ENCODE results near the gene SSX4. TPM values are rescaled to one million over a fixed set of nuclear protein-coding genes. Genes with fewer than 3 reads are reported as not detected.
"Not testable (repeated sequence)": the region's sequence is repeated elsewhere in the genome, so short reads cannot be mapped to it uniquely, and the experiment has no call there.

Gene SSX4
- total RNA-seq, 1 experiment from 2014 or later = not detected

DNA sequence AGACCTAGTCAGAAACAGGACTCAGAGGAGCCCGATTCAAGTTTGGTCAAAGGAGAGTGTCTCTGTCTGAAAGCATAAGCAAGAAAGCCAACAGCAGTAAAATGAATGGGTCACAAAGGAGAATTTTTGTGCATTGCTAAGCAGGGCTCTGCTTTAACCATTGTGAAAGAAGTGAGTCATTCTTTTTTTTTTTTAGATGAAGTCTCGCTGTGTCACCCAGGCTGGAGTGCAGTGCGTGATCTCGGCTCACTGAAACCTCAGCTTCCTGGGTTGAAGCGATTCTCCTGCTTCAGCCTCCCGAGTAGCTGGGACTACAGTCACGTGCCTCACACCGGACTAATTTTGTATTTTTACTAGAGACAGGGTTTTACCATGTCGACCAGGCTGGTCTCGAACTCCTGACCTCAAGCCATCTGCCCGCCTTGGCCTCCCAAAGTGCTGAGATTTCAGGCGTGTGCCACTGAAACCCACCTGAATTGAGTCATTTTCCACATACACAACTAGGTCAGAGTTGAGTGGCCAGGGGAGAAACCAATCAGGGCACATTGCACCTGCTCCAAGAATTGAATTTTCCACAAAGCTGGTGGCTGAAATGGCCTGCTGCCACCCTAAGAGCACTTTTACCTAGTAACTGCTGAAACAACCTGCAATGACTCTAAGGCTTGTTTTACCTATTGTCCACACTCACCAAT lies 15.5 kb upstream of the SSX4 start:
- H3K27me3 Mint-ChIP-seq (ENCODE audit: low read depth); H2AFZ ChIP-seq (ENCODE audit: low read length); H4K91ac ChIP-seq (ENCODE audit: insufficient read length, low read depth, low read length); H4K5ac ChIP-seq (ENCODE audit: insufficient read length, low read depth, low read length); H3K4ac ChIP-seq (ENCODE audit: low read depth, low read length); H3K4me1 ChIP-seq (ENCODE audit: insufficient read depth, low read length); H3K56ac ChIP-seq (ENCODE audit: insufficient read length, low read depth, low read length); H2BK120ac ChIP-seq (ENCODE audit: low read depth, low read length, poor library complexity, severe bottlenecking); H3T11ph ChIP-seq (ENCODE audit: low read length); H3K79me1 ChIP-seq (ENCODE audit: insufficient read depth, low read depth, low read length, poor library complexity, severe bottlenecking); H3K27me3 ChIP-seq (ENCODE audit: insufficient read depth, low read length); H2AK5ac ChIP-seq (ENCODE audit: insufficient read length, low read length); H3K79me2 ChIP-seq (ENCODE audit: insufficient read depth, low read length); H3K23me2 ChIP-seq (ENCODE audit: insufficient read length, low read depth, low read length, poor library complexity, severe bottlenecking); H3K27ac ChIP-seq (ENCODE audit: insufficient read length, low read depth, low read length); H4K20me1 ChIP-seq (ENCODE audit: control insufficient read depth, insufficient read depth, insufficient read length); H2BK12ac ChIP-seq (ENCODE audit: insufficient read length, low read depth, low read length); H3K14ac ChIP-seq (ENCODE audit: insufficient read depth, low read length); H3K4me3 Mint-ChIP-seq; H3K23ac ChIP-seq (ENCODE audit: insufficient read length, low read depth, low read length); H2BK5ac ChIP-seq (ENCODE audit: insufficient read length, low read length); H3K36me3 Mint-ChIP-seq (ENCODE audit: insufficient read depth in 1 of 3, low read depth in 3 of 3); H3K9ac ChIP-seq (ENCODE audit: extremely low read depth, insufficient read length, low read length); DNase-seq; H2BK15ac ChIP-seq (ENCODE audit: low read depth, low read length); H3K4me1 Mint-ChIP-seq; H3K27ac Mint-ChIP-seq; H4K8ac ChIP-seq (replicated peaks; ENCODE audit: insufficient read length, low read depth, low read length); H3K18ac ChIP-seq (ENCODE audit: insufficient read length, low read depth, low read length); H2BK20ac ChIP-seq (ENCODE audit: low read depth, low read length, poor library complexity, severe bottlenecking); H3K9me3 ChIP-seq (ENCODE audit: control insufficient read depth, low read depth, low read length); H3K4me2 ChIP-seq (ENCODE audit: insufficient read depth, insufficient read length, low read length): not testable (repeated sequence)
- peaks cover 26 to 27% of the 10 kb centered on the region in 2 experiments for H3K9me3 Mint-ChIP-seq
- WGBS (ENCODE audit: extremely low coverage, insufficient read length, low lambda C conversion rate) = no CpG with 5 or more reads among the region's 12 CpGs

DNA sequence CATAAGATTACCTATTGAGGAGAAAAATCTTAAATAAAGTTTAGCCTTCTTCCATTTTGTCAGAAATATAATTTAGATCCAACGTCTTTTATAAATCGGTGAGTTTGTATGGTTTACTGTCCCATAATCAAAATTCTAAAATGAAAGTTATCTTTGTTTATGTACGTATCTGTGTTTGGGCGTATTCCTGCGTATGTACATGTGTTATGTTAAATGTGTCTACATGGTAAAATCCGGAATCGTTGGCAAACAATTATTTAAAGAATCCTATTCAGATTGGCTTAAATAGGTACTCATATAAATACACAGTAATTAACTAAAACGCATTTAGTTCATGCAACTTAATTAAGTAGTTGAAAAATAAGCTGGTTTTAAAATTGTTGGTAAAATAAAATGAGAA lies 12.9 kb upstream of the SSX4 start:
- H3K4me2 ChIP-seq (ENCODE audit: insufficient read depth, insufficient read length, low read length); H2BK20ac ChIP-seq (ENCODE audit: low read depth, low read length, poor library complexity, severe bottlenecking); H2AFZ ChIP-seq (ENCODE audit: low read length); H4K91ac ChIP-seq (ENCODE audit: insufficient read length, low read depth, low read length); H3K79me2 ChIP-seq (ENCODE audit: insufficient read depth, low read length); H3K27ac Mint-ChIP-seq; H3K4me3 Mint-ChIP-seq; H3K14ac ChIP-seq (ENCODE audit: insufficient read depth, low read length); H2AK5ac ChIP-seq (ENCODE audit: insufficient read length, low read length); H4K5ac ChIP-seq (ENCODE audit: insufficient read length, low read depth, low read length); H3K18ac ChIP-seq (ENCODE audit: insufficient read length, low read depth, low read length); H3K9ac ChIP-seq (ENCODE audit: extremely low read depth, insufficient read length, low read length); H3K36me3 Mint-ChIP-seq (ENCODE audit: insufficient read depth in 1 of 3, low read depth in 3 of 3); H3K4ac ChIP-seq (ENCODE audit: low read depth, low read length); H3K27ac ChIP-seq (ENCODE audit: insufficient read length, low read depth, low read length); DNase-seq; H3T11ph ChIP-seq (ENCODE audit: low read length); H3K9me3 ChIP-seq (ENCODE audit: control insufficient read depth, low read depth, low read length); H2BK12ac ChIP-seq (ENCODE audit: insufficient read length, low read depth, low read length); H3K79me1 ChIP-seq (ENCODE audit: insufficient read depth, low read depth, low read length, poor library complexity, severe bottlenecking); H2BK5ac ChIP-seq (ENCODE audit: insufficient read length, low read length); H3K4me1 ChIP-seq (ENCODE audit: insufficient read depth, low read length); H4K8ac ChIP-seq (replicated peaks; ENCODE audit: insufficient read length, low read depth, low read length); H3K23me2 ChIP-seq (ENCODE audit: insufficient read length, low read depth, low read length, poor library complexity, severe bottlenecking); H3K56ac ChIP-seq (ENCODE audit: insufficient read length, low read depth, low read length); H3K23ac ChIP-seq (ENCODE audit: insufficient read length, low read depth, low read length); H3K27me3 ChIP-seq (ENCODE audit: insufficient read depth, low read length); H2BK120ac ChIP-seq (ENCODE audit: low read depth, low read length, poor library complexity, severe bottlenecking); H3K4me1 Mint-ChIP-seq; H3K27me3 Mint-ChIP-seq (ENCODE audit: low read depth); H4K20me1 ChIP-seq (ENCODE audit: control insufficient read depth, insufficient read depth, insufficient read length); H2BK15ac ChIP-seq (ENCODE audit: low read depth, low read length): not testable (repeated sequence)
- WGBS (ENCODE audit: extremely low coverage, insufficient read length, low lambda C conversion rate) = no CpG with 5 or more reads among the region's 8 CpGs
- H3K9me3 Mint-ChIP-seq = peaks cover 12 to 14% of the 10 kb centered on the region in 2 experiments; a peak in 4 of 5 replicates
